Activated CD4-positive, alpha-beta T cell treated with anti-CD3 and anti-CD28 coated beads, Interleukin-2, amount 50 U/mL, for 16 hours (primary cell): ENCODE measurements around the gene TNRC18.
"Not testable (repeated sequence)": the region's sequence is repeated elsewhere in the genome, so short reads cannot be mapped to it uniquely, and the experiment has no call there.

Experiments used
- DNase-seq: peaks from one replicate; pipeline ENCODE4 v3.0.0-alpha.2; 2020

TNRC18 gene

DNA sequence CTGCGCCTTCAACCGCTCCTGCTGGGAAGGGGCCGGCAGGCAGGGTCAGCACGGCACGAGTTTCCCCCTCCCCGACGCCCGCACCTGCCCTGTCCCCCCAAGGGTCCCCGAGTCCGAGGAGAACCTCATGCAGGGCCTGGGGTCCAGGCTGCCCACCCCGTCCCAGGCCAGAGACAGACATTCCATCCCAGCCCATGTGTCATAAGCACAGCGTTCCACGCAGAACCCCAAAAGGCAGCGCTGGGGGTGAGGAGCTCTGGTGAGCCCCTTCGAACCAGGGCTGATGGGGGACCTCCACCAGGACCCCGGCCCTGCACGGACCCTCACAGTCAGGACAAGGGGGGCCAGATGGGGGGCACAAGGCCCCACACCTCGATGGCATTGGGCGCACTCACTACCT lies 49.2 kb downstream of the TNRC18 start:
- DNase-seq, result no peak

DNA sequence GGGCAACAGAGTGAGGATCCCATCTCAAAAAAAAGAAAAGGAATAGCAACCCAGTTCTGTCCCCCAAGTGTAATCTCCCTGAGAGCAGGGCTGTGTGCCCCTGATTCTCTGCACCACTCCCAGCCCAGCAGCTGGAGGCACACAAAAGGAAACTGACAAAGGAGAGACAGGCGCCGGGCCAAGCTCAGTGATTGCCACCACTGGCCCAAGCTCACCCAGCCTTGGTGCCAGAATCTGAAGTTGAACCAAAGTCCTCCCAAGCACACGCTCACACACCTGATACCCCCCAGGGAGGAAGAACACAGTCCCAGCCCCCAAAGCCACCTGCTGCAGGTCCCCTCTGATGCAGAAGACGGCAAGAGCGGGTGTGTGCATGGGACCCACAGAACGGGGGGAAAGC lies 50.3 kb downstream of the TNRC18 start:
- no peak for DNase-seq

DNA sequence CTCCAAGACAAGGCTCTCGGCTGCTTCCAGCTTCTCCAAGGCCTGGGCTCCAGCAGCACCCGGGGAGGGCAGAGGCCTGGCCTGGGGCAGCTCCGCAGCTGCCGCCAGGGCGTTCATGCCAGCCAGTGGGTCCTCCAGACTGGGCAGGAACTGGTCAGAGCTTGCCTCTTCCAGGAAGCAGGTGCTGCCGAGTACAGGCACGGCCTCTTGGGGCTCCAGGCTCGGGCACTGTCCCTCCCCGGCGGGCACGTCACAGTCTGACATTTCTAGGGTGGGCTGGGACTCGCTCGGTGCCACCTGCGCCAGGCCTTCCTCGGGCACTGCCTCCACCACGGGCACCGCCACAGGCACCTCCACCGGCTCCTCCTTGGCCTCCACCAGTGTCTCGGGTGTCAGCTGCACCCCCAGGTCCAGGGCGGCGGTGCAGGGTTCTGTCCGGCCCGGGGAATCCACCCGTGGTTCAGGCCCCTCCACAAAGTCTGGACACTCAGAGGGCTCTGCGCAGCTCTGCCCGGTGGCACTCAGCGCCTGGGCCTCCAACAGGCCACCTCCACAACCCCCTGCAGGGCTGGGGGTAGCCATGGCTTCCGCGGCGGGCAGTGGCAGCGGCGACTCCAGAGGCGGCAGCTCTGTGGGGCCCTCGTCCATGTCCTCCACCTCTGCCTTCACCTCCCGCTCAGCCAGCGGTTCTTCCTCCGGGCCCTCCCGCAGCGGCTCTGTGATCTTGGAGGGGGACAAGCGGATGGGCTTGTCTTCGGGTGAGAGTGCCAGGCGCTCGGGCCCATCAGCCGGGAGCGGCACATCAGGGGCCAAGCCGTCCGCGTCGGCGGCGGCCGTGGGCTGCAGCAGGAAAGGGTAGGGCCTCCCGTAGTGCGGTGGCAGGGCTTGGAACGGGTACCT lies 52.9 kb downstream of the TNRC18 start:
- DNase-seq, result no peak

DNA sequence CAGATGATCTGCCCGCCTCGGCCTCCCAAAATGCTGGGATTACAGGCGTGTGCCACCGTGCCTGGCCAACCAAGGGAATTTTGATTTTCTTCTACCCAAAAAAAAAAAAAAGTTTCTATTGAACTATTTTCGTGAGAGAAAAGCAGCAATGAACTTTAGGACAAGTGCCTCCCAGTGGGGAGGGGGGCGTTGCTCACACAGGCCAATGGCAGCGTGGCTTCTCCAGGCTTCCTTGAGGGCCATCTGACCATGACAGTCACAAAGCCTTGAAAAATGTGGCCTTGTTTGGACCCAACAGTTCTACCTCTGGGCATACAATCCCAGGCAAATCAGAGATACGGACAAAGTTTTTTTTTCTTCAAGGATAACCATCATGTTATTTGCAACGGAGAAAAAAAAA lies 56.0 kb downstream of the TNRC18 start:
- DNase-seq, result no peak

DNA sequence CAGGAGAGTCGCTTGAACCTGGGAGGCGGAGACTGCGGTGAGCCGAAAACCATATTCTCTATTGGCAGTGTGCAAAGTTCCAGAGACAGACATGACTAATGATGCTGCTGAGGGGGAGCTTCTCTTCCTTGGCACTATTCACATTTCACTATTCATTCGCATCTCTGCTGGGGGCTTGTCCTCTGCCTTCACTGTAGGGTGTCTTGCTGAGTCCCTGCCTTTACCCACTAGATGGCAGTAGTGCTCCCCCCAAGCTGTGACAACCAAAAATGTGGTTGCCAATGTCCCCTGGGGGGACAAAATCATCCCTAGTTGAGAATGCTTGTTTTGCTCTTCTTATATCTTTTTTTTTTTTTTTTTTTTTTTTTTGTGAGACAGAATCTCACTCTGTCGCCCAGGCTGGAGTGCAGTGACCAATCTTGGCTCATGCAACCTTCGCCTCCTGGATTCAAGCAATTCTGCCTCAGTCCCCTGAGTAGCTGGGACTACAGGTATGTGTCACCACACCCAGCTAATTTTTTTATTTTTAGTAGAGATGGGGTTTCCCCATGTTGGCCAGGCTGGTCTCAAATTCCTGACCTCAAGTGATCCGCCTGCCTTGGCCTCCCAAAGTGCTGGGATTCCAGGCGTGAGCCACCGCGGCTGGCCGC lies 57.5 kb downstream of the TNRC18 start:
- peak; percentile 75 for DNase-seq

DNA sequence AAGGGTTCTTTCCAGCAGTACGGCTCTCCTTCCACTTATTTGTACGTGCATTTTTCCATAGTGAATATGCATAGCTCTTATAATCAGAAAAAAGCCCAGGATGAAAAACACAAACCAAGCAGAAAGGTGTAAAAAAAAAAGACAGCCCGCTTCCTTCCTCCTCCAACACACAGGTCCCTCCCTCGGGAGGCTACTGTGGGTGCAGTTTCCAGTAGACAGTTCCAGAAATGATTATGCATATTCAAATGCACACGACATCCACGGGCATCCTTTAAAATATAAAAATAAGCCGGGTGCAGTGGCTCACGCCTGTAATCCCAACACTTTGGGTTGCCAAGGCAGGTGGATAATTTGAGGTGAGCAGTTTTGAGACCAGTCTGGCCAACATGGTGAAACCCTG lies 59.9 kb downstream of the TNRC18 start:
- DNase-seq, result peak; percentile 60

DNA sequence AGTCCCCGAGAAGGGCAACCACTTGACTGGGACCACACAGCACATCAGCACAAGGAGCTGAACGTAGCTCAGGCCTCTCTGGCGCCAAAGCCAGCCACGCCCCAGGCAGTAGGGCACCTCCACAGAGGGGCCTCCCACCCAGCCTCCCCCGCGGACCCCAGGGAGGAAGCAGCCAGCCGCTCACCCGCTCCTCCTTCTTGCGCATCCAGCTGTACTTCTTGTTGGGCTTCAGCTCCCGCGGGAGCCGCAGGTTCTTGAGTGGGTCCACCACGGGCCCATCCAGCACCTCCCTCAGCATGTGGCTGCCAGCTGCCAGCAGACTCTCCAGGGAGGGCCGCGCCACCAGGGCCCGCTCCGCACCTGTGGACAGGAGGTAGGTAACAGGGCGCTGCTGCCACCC lies 61.2 kb downstream of the TNRC18 start:
- no peak for DNase-seq

DNA sequence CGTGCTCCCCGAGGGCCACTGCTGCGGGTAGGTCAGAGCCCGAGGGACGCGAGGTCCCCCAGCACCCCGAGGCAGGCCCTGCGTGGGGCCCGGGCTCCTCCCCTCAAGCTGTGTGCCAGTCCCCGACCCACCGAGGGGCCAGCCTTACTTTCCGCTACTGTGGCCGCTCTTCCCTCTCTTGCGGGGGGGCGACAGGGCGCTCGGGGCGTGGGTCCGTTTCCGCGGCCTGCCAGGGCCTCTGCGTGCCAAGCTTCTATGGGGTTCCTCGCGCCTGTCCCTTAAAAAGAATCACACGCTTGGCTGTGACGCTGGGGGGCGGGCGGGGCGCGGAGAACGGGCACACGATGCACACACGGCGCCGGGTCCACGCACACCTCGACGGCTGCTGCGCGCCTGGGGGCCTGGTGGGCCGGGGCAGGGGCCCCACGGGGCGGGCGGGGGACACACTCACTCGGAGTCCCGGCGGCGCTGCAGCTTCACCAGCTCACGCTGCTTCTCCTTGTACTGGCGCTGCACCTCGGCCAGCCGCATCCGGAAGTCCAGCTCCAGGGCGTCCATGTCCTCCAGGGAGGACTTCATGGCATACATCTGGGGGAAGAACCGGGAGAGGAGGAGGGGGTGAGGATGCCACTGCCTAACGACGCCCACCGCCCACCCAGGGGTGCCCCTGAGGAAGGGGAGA lies 62.0 kb downstream of the TNRC18 start:
- DNase-seq, result no peak

DNA sequence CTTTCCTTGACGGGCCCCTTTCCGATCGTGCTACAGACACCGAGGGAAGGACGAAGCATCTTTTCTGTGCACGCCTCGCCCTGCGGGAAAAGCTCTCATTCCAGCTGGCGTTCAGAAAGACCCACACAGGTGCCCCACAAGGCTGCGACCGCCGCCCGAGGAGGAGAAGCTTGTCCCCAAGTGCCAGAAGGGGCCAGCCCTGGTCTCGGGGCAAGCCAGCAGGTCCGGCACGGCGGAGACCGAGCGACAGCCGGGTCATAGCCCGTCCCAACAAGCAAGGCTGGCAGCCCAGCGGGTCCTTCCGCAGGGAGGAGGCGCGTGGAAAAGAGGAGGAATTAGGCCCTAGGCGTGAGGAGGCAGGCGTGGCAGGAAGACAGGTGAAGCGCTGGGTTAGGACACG lies 62.7 kb downstream of the TNRC18 start:
- DNase-seq, result no peak

DNA sequence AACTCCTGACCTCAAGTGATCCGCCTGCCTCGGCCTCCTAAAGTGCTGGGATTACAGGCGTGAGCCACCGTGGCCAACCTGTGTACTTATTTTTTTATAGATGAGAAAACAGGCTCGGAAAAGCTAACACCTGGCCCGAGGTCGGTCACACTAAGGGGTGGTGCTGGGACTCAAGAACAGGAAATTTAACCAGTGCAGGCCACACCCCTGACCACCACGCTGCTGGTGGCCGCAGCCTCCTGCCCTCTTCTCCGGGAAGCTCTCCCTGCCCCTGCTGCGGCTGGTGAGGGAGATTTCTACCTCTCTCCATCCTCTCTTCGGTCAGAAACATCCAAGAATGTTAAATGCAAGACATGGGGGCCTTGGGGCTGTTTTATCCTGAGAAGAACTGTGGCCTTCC lies 63.2 kb downstream of the TNRC18 start:
- DNase-seq, result no peak

DNA sequence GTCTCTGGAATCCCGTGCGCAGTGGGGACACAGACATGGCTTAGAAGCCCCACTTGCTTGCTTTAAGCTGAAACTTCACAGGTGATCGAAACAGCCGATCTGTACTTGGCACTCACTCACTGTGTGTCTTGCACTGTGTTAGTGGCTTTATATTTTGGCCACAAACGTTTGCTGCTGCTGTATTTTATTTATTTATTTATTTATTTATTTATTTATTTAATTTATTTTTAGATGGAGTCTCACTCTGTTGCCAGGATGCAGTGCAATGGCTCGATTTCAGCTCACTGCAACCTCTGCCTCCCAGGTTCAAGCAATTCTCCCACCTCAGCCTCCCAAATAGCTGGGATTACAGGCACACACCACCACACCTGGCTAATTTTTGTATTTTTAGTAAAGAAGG lies 63.6 kb downstream of the TNRC18 start:
- DNase-seq, result not testable (repeated sequence)

DNA sequence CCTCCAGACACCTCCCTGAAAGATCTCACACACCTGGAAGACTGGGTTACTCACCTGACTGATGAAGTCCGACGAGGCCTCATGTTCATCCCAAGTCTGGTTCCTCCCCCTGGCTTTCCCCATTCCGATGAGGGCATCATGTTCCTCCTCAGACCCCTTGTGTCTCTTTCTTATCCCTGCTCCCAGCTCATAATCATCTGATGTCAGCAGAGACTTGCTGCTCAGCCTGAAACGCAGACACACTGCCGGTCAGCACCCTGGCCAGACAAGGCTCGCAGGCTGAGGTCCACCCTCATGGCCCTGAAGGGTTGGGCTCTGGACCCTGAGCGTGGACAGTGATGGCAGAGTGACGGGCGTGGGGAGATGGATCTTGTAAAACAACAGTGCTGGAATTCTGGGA lies 64.3 kb downstream of the TNRC18 start:
- DNase-seq, result no peak

DNA sequence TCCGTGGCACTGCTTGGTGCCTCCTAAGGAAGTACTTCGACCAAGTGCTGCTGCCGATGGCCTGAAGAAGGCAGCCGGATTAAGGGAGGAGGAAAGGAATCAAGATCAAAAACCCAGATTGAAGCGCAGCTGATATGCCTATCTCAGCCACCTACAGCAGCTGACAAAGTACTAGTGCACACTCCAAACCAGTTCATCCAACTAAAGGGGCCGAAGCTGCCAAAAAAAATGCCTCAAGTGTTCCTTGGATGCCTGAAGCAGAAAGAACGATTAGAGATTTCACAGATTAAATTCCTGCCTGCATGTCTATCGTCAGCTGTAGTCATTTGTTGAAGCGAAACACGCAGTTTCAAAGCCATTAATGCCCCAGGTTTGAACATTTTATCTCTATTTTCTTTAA lies 65.7 kb downstream of the TNRC18 start:
- DNase-seq, result no peak

DNA sequence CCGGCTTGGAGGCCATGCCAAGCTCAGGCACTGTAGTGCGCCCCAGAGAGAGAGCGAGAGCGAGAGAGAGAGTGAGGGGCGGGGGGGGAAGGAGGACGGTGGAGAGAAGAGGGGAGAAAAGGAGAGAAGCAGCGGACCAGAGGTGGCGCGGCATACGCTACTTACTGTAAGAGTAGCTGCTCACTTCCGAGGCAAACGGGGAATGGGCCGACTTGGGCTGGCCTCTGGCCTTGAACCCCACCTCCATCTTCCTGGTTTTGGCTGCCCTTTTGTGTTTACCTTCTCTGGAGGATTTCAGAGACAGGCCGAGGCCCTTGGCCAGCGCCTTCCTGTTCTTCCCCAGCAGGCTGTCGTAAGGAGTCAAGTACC lies 66.9 kb downstream of the TNRC18 start:
- no peak for DNase-seq

DNA sequence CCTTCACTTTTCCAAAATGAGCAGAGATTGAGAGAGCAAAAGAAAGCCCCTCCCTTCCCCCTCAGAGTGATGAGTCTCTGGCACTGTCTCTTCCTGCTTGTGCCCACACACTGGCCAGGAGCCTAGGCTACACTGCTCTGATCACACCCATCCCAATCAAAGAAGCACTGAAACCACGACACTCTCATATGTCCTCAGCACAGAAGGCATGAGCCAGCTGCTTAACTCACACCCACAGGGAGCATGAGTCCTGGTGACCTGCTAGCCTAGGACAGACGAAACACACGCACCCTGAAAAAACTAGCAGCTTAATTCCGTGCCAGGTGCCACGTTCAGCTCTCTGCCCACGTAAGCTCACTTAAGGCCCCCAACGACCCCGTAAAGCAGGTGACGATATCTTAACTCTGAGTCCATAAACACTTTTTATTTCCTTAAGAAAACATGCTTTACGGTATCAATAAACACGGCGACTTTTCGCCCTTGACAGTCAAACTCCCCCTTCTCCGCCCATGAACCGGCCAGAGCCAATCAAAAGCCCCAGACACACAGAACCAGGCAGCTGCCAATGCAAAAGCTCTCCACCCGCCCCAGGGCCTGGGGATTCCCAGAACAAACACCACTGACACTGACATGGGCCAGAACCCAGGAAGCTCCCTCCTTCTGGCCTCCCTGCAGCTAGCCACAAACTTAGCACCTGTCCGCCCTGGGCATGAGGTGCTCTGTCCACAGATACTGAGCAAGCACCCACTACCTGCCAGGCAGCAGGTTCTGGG lies 69.0 kb downstream of the TNRC18 start:
- no peak for DNase-seq

DNA sequence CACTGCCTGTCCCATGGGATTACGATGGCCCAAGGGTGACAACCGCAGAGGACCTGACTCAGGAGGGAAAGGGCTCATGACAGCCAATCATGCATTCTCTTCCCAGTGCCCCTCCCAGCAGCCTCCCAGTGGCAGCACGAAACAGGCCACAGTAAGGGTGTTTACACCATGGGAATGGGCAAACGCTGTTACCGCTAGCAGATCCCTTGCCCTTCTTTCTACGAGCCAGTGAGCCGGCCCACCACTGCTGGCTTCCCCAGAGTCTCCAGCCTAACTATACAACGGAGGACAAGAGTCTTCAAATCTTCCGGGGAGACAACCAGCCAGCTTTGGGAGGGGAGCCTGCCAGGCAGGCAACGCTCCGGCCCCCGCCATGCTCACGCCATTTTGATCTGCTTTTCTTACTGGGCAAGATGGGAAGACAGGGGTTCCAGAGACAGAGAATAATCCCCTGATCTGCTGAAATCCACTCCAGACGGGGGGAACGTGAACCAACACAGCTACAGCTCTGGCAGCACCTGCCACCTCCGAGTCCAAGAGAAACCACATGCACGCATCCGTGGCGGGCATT lies 71.1 kb downstream of the TNRC18 start:
- DNase-seq, result no peak

DNA sequence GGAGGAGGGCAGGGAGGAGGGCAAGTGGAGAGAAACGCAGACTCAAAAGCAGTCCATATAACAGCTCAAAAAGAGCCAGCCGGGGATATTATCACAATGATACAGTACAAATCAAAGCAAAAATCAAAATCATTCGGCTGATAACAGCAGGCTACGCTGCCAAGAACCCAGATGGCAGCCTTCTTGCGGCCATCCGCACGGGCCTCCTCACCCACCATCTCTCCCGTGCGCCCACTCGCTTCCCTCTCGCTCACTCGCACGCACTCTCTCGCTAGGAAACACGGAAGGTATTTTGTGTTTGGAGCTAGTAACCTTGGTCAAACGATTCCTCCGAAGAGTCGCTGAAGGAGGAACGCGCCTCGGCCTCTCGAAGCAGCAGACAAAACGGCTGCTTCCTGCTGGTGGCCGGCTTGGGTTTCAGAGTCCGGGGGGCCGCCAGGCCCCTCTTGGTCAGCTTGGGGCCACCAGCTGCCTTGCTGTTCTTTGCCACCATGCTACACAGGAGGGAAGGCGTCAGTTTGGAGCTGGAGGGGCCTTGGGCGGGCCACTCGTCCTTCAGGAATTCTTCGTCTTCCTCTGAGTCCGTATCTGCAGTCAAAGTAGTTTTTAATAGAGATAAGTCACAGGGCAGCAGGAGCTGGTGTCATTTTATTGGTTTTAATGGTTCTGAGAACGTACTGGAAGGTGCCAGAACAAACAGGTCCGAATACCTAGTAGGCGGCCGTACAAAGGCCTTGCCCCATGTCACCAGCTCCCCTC lies 71.9 kb downstream of the TNRC18 start:
- DNase-seq, result no peak

DNA sequence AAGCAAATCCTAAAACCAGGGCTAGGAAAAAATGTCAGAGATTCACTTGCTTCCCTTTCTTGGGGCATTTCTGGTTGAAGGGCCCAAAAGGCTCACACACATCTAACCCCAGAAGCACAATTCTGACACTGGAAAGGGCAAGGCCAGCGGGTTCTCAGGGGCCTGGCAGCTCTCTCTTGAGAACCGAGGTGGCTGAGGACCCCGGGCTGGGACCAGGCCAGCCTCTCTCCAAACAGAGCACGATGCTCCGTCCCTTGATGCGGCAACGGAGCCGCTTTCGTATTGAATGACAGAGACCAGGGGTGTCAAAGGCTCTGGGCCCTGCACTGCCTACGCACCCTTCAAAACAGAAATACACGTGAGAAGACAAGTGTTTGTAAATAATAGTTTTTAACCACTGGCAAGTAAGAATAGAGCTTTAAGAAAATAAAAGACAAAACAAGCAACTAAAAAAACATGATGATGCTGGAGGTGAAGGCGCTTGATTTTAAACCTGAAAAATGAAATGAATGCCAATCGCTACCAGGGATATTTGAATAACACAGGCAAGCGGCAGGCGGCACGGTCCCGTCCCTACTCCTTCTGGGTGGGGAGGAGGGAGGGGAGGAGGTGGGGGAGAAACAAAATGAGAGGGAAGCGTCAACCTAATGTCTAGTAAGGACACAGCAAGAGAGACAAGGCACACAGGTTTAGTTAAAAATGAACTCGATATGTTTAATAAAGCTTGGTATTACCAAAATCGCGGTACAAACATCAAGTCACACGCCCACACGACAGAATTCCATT lies 72.8 kb downstream of the TNRC18 start:
- DNase-seq, result no peak

DNA sequence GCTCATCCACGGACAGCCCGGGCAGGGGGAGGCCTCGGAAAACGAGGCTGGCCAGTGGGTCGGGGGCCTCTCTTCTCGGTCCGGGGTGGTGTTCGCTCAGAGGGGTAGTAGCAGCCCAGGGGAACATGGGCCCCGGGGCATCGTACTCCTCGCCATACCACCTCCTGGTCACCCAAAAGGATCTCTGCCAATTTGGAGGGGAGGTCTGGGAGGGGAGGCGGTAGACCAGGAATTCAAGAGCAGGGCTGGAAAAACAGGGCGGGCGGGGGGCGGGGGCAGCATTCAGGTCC lies 73.5 kb downstream of the TNRC18 start:
- DNase-seq, result no peak

DNA sequence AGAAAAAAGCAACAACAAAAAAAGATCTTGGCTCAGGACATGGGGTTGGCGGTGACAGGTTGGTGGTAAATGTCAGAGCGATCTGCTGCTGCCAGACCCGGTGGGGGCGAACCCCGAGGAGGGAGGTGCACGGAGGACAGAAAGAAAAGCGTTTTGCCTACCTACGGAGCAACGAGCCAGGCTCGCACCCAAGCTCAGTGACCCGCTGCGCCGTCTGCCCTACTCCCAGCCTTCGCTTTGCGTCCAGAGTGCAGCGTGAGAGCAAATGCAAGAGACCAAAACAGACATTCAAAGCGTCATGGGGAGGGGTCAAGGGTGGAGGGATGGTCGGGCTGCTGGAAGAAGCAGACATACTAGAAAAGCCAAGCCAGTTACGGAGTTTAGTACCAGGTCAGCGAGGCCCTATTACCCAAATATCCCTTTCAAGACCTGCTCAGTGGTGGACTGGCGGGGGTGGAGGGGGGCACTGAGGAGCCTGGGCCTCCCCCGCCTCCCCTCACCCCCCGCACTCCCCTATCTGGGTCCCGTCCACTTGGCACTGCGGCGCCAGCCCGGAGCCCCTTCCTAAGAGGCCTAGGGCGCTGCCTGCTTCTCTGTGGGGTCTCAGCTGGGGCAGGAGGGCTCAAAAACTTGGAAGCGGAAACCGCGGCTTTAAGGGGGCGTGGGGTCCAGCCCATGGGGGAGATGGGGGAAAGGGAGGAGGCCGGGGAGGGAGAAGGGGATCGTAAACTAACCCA lies 74.0 kb downstream of the TNRC18 start:
- DNase-seq, result no peak

DNA sequence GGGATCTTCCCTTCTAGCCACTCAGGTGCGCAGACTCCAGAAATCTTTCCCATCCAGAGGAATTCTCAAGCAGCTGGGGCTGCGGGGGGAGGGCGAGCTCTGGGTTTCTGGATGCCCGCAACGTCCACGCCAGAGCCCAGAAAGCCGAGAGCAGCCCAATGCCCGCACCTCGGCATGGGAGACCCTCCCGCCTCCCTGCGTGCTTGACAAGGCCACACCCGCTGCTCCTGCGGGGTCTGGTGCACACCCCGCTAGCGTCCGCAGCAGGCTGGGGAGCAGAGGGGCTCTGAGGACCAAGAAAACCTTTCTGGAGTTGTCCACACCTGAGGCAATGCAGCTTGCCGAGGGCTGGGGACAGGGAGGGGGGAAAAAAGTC lies 74.6 kb downstream of the TNRC18 start:
- no peak for DNase-seq
